Measurements from ENCODE around the gene KEL.

KEL gene

DNA sequence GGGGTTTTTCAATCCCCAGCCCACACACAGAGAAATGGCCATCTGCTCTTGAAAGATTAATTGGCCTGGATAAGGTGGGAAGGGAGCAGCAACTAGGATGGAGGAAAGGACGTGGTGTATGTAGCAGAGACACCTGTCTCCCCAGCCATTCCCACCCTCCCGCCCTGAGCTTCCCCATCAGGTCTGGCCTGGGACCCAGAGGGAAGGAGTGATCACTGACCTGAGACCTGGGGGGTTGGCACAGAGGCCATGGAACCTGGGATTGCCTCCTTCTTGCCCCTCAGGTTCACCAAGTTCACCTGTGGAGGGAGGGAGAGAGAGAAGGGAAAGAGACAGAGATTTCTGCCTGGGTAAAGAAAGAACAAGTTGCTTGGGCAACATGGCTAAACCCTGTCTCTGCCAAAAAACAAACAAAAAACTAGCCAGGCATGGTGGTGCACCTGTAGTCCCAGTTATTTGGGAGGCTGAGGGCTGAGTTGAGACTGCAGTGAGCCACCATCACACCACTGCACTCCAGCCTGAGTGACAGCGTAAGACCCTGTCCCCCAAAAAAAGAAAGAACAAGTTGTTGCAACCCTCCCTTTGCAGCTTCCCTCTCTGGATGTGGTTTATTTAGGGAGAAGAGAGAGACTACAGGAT lies 65.3 kb downstream of the KEL start:
- no peak for DNase-seq

DNA sequence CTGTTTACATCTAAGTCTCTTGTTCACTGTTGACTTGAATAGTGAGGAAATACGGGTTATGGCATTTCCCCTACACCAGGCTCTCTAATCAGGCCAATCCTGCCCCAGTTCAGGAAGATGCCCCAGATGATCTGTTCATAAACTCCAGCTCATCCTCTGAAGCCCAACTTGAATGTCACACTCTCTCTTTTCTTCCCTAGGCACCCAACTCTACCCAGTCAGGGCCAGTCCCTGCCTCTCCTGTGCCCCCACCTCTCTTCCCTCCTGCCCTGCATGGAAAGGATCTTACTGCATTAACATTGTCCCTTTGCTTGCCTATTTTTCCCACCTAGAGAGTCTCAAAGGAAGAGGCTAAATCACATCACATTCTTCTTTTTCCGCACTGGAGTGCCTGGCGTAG lies 66.0 kb downstream of the KEL start:
- no peak for DNase-seq

DNA sequence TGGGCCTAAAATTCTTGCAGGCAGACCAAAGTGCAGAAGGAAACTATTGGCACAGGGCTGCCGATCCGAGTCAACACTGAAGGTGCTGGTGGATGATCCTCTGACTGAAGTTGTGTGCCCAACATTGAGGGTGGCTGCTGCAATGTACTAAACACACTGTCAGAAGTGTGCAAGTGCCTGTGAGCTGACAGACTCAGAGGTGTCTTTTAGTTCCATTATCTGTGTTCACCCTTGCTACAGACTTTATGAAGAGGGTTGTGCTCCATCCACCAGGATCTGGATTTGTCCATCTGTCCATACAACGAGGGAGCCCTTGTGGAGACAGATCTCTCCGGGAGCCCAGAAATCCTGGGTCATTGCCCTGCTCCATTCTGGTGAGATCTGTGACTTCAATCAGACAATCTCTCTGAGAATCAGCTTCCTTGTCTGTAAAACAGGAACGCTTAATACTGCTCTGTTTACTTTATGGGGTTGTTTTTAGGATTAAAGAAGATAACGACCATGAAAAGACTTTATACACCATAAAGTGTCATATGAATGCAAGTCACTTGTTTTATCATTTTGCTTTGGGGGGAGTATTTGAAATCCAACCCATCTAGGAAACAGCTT lies 67.1 kb downstream of the KEL start:
- no peak for DNase-seq

DNA sequence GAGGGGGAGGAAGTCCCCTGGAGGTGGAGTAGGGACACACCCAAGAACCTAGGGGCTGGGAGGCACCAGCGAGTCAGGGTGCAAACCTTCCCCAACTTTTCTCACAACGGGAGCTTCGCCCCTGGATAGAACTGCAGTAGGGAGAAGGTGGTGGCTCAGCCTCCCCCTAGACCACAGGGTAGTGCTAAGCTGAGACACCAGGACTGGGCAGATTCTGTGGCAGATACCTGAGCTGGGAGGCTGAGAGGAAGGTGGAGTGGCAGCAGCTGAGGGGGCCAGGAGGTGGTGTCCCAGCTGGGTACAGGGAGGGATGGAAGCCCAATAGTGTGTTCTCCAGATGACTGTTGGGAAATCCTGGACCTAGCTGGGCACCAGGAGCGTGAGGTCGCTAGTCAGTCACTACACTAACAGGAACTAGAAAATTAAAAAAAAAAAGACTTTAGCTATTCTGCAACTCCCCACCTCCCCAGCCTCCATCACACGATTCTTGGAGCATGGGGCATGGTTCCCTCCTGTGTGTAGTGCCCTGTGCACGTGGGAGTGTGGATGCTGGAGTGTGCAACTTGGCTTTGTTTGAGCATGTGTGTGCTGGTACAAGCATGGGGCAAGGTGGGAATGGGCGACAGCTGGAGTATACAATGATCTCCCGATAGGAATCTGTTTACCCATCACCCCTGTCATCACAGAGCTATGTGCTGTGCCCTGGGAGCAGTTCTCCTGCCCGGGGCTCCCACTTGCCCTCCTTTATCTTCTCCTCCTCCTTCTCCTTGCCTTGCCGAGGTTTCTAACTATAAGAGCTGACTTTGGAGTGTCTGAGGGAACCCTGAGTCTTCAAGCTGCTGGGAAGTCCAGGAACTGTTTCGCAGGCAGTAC lies 67.8 kb downstream of the KEL start:
- DNase-seq: no peak

DNA sequence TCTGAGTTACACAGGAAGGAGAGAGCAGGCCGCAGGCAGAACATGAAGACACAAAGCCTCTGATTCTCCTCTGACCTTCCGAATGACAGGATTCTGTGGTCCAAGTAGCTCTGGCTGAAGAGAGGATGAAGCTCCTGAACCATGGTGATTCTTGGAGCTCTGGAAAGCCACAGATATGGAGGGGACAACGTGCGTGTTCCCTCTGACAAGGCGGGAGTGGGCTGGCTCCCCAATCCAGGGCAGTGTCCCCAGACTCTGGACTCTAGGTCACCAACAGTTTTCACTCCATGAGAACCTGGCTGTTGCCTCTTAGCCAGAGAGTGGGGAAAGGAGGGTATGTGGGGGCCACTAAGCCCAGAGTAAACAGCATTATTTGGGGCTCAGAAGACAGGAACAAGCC lies 69.2 kb downstream of the KEL start:
- DNase-seq: no peak

DNA sequence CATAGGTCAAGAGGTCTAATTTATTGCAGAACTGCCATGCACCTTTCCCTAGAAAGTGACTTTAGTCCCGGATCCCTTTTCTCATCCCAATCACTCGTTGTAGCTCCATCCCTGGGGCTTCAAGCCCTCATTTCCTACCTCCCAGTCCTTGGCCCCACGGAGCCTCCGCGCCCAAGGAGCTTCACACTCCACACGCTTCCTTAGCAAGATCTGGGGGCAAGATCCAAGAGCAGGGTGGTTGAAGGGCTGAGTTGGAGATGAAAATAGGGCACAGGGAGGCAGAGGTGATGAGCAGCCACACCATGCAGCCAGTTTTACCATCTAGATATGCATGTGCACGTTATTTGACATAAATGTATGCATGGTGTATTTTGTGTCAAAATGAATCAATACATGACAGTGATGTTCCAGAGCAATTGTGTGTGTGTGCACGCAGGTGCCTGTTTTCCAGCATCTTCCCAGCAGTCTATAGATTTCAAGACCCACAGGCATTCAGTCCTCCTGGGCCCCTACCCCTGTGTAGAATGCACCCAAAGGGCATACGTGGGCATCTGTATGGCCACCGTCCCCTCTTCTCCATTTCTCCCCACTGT lies 70.6 kb downstream of the KEL start:
- no peak for DNase-seq

All from NCI-H1694 treated with DMSO at 0.1 percent for 48 hours (cell line).